Spleen (tissue), 11 donors: ENCODE data around the gene SMARCD3. TPM values are rescaled to one million over a fixed set of nuclear protein-coding genes. Genes with fewer than 3 reads are reported as not detected.

Experiments
- DNase-seq: peaks from one replicate; pipeline ENCODE4 v3.0.0-alpha.2; 2020
- H3K27ac ChIP-seq, 8 donors: fragments of 200-600 bp; sonication (generic) in 7 of 8; 1 replicate in 4 of 8; 2 replicates in 4 of 8; pipeline versions ENCODE4 v1.5.0 to v1.8.0; 2016 to 2021; ENCODE audit warnings: inconsistent platforms in 4 of 8, mild to moderate bottlenecking in 4 of 8, moderate library complexity in 1 of 8
- H3K27me3 ChIP-seq, 7 donors: fragments of 200-600 bp; sonication (generic) in 6 of 7; replicated peaks in 1 of 7; 1 replicate in 4 of 7; 2 replicates in 3 of 7; pipeline versions ENCODE4 v1.5.0 to v1.8.0; 2016 to 2021; ENCODE audit warnings: inconsistent platforms in 3 of 7, mild to moderate bottlenecking in 1 of 7
- H3K36me3 ChIP-seq, 6 donors: fragments of 200-600 bp; sonication (generic) in 5 of 6; 1 replicate in 4 of 6; 2 replicates in 2 of 6; pipeline versions ENCODE4 v1.5.0 to v1.8.0; 2016 to 2021; ENCODE audit warnings: inconsistent platforms in 2 of 6
- H3K4me1 ChIP-seq, 6 donors: fragments of 200-600 bp; sonication (generic) in 5 of 6; 1 replicate in 3 of 6; 2 replicates in 3 of 6; pipeline versions ENCODE4 v1.5.0 to v1.8.0; 2016 to 2021; ENCODE audit warnings: inconsistent platforms in 3 of 6
- H3K4me3 ChIP-seq, 8 donors: fragments of 200-600 bp; sonication (generic) in 7 of 8; 1 replicate in 4 of 8; 2 replicates in 4 of 8; pipeline versions ENCODE4 v1.5.0 to v1.8.0; 2016 to 2021; ENCODE audit warnings: inconsistent platforms in 4 of 8, mild to moderate bottlenecking in 4 of 8, moderate library complexity in 2 of 8
- H3K9me3 ChIP-seq, 8 donors: fragments of 200-600 bp; sonication (generic) in 7 of 8; 1 replicate in 4 of 8; 2 replicates in 4 of 8; pipeline versions ENCODE4 v1.5.0 to v1.8.0; 2016 to 2021; ENCODE audit warnings: inconsistent platforms in 4 of 8
- POLR2A ChIP-seq, 3 donors: fragments of 450-650 bp; IDR thresholded peaks; one replicate each; pipeline ENCODE4 v1.5.1; 2017; ENCODE audit warnings: antibody characterized with exemption in 3 of 3, mild to moderate bottlenecking in 1 of 3
- POLR2AphosphoS5 ChIP-seq, 3 donors: sonication (generic); formaldehyde crosslinking; IDR thresholded peaks; one replicate each; pipeline ENCODE4 v1.5.1; 2017; ENCODE audit warnings: antibody characterized with exemption in 3 of 3
- WGBS, 5 donors: extraction: QIAGEN DNeasy Blood & Tissue Kit in 3 of 5; methylation state at CpG; one replicate each; pipeline versions ENCODE4 v1.1.5 to v1.1.7; 2013 to 2018; 5-methylcytosine and 5-hydroxymethylcytosine counted together
- intact Hi-C: fragments of 100-400 bp; cut with DNase I; formaldehyde crosslinking; loops from one replicate; pipeline ENCODE4 v1.15.0; 2023; ENCODE audit warnings: low total_unique reads
- polyA plus RNA-seq, 3 donors: library from polyadenylated mRNA; stranded (reverse); fragments of 200-250 nt; gene quantifications; one replicate each; pipeline ENCODE4 v1.2.1, GENCODE V29; 2013
- total RNA-seq, 7 donors: library from RNA; depleted of rRNA in 3 of 7; stranded (reverse); fragments of >200 nt in 3 of 7; fragmentation: NEBNext Ultra II Directional in 4 of 7; extraction: Animal tissue kit (Norgen Biotek cat#: 25700) in 4 of 7; gene quantifications; one replicate each; pipeline versions ENCODE4 v1.1.0 to v1.2.1, GENCODE V29; 2016 to 2021
- TF ChIP-seq, protein P1 (sequence below), 11 experiments: fragments of 200-600 bp in 7 of 11; fragments of 450-650 bp in 4 of 11; sonication (generic) in 4 of 11; IDR thresholded peaks in 8 of 11; conservative IDR thresholded peaks in 3 of 11; 1 replicate in 7 of 11; 2 replicates in 4 of 11; pipeline versions ENCODE4 v1.4.0 to v1.8.0; 2016 to 2021; ENCODE audit warnings: antibody characterized with exemption in 11 of 11, inconsistent platforms in 4 of 11, mild to moderate bottlenecking in 1 of 11
- donor health status: healthy with polysubstance abuse.
- donor health status: DM: no; HTN: no; CAD: no; lungs with moderate emphysema.
- donor health status: DM: no; HTN: no; CAD: no.
- donor health status: Bipolar disorder and iron deficiency.
- donor health status: healthy.
- donor health status: DM: no; HTN: no; CAD: no.
- donor health status: DM: yes; HTN: yes; CAD: no.

The SMARCD3 gene
- total and polyA plus RNA-seq, 10 donors, result 8.8 to 40.2 (median 16.5) TPM

DNA sequence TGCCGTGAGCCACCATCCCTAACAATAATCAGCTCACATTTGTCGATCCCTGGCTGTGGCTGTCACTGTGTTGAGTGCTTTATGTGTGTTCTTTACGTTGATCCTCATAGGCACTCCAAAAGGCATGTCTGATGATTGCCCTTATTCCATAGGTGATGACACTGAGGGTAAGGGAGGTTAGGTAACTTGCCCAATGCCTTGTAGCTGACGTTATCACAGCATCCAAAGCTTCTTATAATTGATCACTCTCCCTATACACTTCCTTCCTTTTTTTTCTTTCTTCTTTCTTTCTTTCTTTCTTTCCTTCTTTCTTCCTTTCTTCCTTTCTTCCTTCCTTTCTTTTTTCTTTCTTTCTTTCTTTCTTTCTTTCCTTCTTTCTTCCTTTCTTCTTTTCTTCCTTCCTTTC lies 41.9 kb upstream of the SMARCD3 start:
- Histone ChIP-seq H3K4me1 (no peaks in the 10 kb centered on the region), H3K9me3 (no peaks in the 10 kb centered on the region), H3K27me3 (peaks cover 0 to under 1% (median 0%) of the 10 kb centered on the region in 7 donors), H3K4me3 (no peak overlapping the region), H3K36me3 (no peaks in the 10 kb centered on the region), H3K27ac (no peak overlapping the region)
- no peak for DNase-seq
- 45 to 54% (median 46%) methylated on average over 4 of the region's 4 CpGs for WGBS, 5 donors
- TF ChIP-seq POLR2A (IDR thresholded peaks at IDR 0.05) (no peak), POLR2AphosphoS5 (IDR thresholded peaks at IDR 0.05) (no peak)
- TF ChIP-seq, protein P1, sequence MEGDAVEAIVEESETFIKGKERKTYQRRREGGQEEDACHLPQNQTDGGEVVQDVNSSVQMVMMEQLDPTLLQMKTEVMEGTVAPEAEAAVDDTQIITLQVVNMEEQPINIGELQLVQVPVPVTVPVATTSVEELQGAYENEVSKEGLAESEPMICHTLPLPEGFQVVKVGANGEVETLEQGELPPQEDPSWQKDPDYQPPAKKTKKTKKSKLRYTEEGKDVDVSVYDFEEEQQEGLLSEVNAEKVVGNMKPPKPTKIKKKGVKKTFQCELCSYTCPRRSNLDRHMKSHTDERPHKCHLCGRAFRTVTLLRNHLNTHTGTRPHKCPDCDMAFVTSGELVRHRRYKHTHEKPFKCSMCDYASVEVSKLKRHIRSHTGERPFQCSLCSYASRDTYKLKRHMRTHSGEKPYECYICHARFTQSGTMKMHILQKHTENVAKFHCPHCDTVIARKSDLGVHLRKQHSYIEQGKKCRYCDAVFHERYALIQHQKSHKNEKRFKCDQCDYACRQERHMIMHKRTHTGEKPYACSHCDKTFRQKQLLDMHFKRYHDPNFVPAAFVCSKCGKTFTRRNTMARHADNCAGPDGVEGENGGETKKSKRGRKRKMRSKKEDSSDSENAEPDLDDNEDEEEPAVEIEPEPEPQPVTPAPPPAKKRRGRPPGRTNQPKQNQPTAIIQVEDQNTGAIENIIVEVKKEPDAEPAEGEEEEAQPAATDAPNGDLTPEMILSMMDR (IDR thresholded peaks at IDR 0.05 in 8 of 11, conservative IDR thresholded peaks at IDR 0.05 in 3 of 11), result no peak
- intact Hi-C loops, result no loop called here

DNA sequence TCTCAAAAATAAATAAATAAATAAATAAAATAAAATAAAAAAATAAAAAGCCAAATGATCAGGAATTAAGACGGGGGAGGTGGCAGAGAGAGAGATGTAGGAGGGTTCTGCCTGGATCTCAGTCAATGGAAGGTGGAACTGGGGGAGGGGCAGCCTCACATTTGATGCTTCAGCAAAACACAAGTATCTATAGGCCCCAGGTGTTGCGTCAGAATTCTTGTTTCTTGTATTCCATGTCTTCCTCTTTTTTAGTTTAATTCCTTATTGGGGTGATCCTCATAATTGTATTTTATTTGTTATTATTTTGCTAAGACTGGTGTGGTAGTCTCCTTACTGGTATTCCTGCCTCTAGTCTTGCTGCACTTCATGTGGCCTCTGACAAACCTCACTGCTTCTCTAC lies 41.4 kb upstream of the SMARCD3 start:
- DNase-seq, result no peak
- Histone ChIP-seq H3K9me3 (no peaks in the 10 kb centered on the region), H3K36me3 (no peaks in the 10 kb centered on the region), H3K4me3 (no peak overlapping the region), H3K27ac (no peak overlapping the region), H3K27me3 (no peaks in the 10 kb centered on the region), H3K4me1 (no peaks in the 10 kb centered on the region)
- 72 to 86% (median 80%) methylated on average over 2 of the region's 2 CpGs for WGBS, 5 donors
- intact Hi-C loops, result no loop called here
- TF ChIP-seq, protein P1 (IDR thresholded peaks at IDR 0.05 in 8 of 11, conservative IDR thresholded peaks at IDR 0.05 in 3 of 11), result no peak
- TF ChIP-seq POLR2AphosphoS5 (IDR thresholded peaks at IDR 0.05) (no peak), POLR2A (IDR thresholded peaks at IDR 0.05) (no peak)

DNA sequence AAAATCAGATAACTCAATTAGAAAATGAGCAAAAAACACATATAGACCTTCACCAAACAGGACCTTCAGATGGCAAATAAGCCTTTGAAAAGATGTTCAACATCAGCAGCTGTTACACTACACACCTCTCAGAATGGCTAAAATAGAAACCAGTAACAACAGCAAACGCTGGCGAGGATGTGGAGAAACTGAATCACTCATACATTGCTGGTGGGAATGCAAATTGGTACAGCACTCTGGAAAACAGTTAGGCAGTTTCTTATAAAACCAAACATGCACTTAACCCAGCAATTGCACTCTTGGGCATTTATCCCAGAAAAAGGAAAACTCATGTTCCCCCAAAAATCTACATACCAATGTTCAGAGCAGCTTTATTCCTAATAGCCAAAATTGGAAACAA lies 37.7 kb upstream of the SMARCD3 start:
- H3K4me3 ChIP-seq, result no peak overlapping the region
- DNase-seq, result no peak
- H3K27ac ChIP-seq, result no peak overlapping the region
- WGBS, 5 donors, result 48 to 63% (median 54%) methylated on average over 2 of the region's 2 CpGs
- H3K27me3 ChIP-seq, result peaks cover 0 to 28% (median 0%) of the 10 kb centered on the region in 7 donors
- TF ChIP-seq, protein P1 (IDR thresholded peaks at IDR 0.05 in 8 of 11, conservative IDR thresholded peaks at IDR 0.05 in 3 of 11), result no peak
- TF ChIP-seq POLR2A (IDR thresholded peaks at IDR 0.05) (no peak), POLR2AphosphoS5 (IDR thresholded peaks at IDR 0.05) (no peak)
- H3K36me3 ChIP-seq, result no peaks in the 10 kb centered on the region
- no peaks in the 10 kb centered on the region for H3K4me1 ChIP-seq
- intact Hi-C loops, result no loop called here
- H3K9me3 ChIP-seq, result no peaks in the 10 kb centered on the region

DNA sequence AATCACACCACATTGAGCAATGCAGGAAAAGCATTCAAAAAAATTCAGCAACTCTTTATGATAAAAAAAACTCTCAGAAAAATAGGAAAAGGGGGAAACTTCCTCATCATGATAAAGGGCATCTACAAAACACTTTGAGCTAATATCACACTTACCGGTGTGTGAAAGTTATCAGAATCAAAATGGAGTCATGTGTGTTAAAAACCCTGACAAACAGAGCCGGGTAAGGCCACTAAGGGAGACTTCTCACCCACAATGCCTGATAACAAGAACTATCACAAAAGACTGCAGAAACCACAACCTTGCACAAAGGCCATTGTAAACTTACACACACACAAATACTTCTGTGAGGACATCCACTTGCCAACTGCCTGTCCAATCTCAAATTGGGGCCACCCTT lies 34.8 kb upstream of the SMARCD3 start:
- intact Hi-C loops, result no loop called here
- Histone ChIP-seq H3K27ac (no peak overlapping the region), H3K36me3 (no peaks in the 10 kb centered on the region), H3K4me3 (no peak overlapping the region), H3K4me1 (no peaks in the 10 kb centered on the region), H3K27me3 (peaks cover 0 to 43% (median 0%) of the 10 kb centered on the region in 7 donors), H3K9me3 (no peaks in the 10 kb centered on the region)
- 81 to 95% (median 83%) methylated on average over 2 of the region's 2 CpGs for WGBS, 5 donors
- no peak for DNase-seq
- TF ChIP-seq, protein P1 (IDR thresholded peaks at IDR 0.05 in 8 of 11, conservative IDR thresholded peaks at IDR 0.05 in 3 of 11), result no peak
- TF ChIP-seq POLR2AphosphoS5 (IDR thresholded peaks at IDR 0.05) (no peak), POLR2A (IDR thresholded peaks at IDR 0.05) (no peak)
